ENCODE measurements around the gene DIDO1.

DNA sequence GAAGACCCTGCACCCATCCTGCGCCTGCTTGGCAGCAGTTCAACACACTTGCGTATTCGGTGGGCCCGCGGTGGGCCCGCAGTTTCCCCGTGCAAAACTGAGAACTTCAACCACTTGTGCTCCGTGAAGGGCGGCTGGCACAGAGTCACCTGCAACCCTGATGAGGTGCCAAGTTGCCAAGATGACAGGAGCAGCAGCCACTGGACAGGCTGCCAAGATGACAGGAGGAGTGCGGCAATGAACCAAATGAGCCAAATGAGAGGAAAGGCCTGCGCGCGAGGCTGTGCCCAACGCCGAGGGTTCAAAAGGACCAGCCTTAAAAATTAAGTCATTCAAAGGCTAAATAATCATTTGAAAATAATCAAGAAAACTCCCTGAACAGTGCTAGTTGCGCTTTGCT lies 20.1 kb downstream of the DIDO1 start:
- TF ChIP-seq, protein P1, sequence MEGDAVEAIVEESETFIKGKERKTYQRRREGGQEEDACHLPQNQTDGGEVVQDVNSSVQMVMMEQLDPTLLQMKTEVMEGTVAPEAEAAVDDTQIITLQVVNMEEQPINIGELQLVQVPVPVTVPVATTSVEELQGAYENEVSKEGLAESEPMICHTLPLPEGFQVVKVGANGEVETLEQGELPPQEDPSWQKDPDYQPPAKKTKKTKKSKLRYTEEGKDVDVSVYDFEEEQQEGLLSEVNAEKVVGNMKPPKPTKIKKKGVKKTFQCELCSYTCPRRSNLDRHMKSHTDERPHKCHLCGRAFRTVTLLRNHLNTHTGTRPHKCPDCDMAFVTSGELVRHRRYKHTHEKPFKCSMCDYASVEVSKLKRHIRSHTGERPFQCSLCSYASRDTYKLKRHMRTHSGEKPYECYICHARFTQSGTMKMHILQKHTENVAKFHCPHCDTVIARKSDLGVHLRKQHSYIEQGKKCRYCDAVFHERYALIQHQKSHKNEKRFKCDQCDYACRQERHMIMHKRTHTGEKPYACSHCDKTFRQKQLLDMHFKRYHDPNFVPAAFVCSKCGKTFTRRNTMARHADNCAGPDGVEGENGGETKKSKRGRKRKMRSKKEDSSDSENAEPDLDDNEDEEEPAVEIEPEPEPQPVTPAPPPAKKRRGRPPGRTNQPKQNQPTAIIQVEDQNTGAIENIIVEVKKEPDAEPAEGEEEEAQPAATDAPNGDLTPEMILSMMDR (IDR thresholded peaks at IDR 0.05), result no peak
- TF ChIP-seq POLR2AphosphoS5 (IDR thresholded peaks at IDR 0.05), result no peak
